ENCODE measurements around the gene NPAS2.

NPAS2 gene, protein sequence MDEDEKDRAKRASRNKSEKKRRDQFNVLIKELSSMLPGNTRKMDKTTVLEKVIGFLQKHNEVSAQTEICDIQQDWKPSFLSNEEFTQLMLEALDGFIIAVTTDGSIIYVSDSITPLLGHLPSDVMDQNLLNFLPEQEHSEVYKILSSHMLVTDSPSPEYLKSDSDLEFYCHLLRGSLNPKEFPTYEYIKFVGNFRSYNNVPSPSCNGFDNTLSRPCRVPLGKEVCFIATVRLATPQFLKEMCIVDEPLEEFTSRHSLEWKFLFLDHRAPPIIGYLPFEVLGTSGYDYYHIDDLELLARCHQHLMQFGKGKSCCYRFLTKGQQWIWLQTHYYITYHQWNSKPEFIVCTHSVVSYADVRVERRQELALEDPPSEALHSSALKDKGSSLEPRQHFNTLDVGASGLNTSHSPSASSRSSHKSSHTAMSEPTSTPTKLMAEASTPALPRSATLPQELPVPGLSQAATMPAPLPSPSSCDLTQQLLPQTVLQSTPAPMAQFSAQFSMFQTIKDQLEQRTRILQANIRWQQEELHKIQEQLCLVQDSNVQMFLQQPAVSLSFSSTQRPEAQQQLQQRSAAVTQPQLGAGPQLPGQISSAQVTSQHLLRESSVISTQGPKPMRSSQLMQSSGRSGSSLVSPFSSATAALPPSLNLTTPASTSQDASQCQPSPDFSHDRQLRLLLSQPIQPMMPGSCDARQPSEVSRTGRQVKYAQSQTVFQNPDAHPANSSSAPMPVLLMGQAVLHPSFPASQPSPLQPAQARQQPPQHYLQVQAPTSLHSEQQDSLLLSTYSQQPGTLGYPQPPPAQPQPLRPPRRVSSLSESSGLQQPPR

DNA sequence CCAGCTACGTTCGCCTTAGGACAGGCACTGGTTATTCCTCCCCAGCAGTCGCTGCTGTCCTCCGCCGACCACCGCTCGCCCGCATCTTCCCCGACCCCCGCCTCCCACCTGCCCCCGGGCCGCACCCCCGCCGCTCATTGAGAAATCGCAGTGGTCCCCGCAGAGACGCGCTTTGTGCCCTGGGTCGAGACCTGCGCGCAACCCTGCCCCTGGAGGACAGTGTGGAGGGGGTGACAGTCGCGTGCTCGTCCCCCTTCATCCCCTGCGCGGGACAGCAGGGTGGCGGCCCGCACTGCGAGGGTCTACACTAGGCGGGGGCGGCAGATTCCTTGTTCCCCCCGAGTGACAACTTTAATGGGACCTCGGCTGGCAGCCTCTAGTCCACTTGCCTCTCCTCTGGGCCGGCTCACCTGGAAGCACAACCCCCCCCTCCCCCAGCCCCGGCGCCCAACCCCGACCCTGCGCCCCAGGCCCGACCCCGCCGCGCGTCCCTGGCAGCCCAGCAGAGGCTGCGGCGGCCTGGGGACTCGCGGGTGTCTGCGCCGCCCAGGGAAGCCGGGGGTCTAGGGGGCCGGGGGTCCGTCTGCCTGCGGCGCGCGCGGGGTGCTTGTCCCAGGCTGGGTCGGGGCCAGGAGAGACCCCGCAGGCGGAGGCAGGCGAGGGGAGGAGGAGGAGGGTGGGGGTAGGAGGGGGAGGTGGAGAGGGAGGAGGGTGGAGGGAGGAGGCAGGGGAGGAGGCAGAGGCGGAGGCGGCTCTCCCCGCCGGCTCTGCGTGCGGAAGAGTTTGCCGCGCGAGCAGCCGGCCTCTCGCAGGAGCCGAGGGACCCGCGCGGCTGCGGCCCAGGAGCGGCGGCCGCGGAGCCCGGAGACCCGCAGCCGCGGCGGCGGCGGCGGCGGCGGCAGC is at the start of gene NPAS2:
Gene NPAS2 (plus strand): TSS at position 770 of the 903 bp plus-strand sequence. CDS start 84,616 bp downstream, outside the sequence.
- DNase-seq: peak; percentile 16

DNA sequence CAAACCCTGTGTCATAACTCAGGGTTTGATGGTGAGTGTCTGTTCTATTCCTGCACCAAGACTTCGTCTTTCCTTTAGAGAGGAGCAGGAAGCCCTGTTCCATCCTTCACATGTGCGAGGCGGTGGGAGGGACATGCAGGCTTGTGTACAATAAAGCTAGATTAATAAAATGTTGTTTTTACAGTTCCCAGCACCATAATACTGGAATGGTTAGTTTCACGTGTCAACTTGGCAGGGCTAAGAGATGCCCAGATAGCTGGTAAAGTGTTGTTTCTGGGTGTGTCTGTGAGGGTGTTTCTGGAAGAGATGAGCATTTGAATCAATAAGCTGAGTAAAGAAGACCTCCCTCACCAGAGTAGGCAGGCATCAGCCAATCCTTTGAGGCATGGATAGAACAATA is 48.8 kb upstream of the NPAS2 start:
- no peak for DNase-seq

DNA sequence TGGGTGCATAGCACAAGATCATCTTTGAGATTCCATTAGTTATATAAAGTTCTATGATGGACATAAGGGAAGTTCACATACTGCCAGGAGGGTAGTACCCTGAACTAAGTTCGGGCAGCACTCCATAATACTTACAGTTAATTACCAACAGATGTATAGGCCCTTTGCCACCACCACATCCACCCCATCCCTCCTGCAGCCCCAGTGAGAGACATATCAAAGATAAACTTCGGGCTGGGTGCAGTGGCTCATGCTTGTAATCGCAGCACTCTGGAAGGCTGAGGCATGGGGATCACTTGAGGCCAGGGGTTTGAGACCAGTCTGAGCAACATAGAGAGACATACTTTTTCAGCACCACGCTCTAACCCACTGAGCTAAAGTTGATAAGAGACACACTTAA is 46.4 kb upstream of the NPAS2 start:
- DNase-seq: no peak

DNA sequence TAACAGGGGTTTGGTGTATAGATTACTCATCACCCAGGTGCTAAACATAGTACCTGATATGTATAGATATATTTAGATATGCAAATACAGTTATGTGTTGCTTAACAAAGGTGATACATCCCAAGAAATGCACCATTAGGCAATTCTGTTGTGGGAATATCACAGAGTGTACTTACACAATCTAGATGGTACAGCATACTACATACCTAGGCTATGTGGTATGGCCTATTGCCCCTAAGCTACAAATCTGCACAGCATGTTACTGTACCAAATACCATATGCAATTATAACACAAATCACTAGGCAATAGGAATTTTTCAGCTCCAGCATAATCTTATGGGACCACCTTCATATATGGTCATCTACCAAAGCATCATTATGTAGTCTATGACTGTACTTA is 43.5 kb upstream of the NPAS2 start:
- no peak for DNase-seq

DNA sequence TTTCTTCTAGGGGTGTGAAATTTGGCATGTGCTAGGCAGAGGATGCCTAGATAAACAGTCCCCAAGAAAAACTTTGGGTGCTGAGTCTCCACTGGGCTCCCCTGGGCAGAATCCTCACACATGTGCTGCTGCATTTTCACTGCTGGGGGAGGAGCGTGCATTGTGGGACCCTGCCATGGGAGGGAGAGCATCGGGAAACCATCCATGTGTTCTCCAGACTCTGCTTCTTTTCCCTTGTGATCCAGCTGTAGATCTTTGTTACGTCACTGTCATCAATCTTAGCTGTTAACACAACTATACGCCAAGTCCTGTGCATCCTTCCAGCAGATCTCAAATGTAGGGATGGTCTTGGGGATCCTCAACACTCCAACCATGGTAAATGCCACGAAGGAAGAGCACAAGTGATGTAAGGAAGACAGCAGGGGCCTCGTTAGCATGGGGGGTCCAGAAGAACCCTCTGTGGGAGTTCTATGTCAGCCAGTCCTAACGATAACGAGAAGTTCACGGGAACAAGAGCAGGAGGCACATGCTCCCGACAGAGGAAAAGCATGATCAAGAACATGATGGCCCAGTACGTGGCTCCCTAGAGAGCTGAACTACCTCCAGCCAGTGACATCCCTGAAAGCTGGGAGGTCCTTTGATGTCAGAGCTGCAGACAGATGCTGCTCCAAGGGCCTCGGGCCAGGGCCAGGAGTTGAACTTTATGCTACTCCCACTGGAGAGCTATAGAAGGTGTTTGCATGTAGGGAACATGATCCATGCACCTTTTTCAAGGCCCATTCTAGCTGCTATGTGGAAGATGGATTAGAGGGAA is 41.1 kb upstream of the NPAS2 start:
- no peak for DNase-seq

DNA sequence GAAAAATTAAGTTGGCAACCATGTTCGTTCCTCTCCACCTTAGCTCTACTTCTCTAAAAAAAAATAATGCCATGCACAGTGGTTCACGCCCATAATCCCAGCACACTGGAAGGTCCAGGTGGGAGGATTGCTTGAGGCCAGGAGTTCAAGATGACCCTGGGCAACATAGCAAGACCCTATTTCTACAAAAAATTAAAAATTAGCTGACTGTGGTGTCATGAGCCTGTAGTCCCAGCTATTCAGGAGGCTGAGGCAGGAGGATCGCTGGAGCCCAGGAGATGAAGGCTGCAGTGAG is 40.1 kb upstream of the NPAS2 start:
- DNase-seq: no peak

DNA sequence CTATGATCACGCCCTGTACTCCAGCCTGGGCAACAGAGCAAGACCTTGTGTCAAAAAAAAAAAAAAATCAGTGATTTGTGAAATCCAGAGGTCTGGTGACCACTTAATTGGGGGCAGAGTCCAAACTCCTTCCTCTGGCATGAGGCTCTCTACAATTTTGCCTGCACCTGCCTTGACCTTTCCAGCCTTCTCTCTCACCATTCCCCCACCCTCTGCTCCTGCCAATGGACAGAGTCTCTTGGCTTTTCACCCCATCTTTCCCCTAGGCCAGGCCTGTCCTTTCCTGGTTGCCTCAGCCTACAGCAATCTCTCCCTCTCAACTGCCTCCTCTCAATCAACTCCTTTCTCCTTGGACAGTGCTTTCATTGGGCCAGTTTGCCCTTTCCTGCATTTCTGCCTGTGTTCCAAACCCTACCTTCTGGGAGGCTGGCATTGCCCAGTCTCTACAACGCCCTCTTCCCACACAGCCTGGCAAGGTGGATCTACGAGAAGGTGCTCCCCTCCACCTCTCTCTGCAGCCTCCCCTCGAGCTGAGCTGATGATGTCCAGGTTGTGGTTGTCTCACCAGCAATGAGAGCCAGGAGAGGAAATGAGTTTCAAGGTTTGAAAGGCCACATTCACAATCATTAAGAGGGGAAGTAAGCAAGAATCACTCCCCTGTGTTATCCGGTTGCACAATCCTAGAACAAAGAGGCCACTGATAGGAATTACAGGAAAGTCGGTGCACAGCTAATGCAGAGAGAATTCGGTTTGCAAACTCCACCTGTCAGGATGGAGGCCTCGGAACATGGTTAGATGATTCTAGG is 39.5 kb upstream of the NPAS2 start:
- no peak for DNase-seq

DNA sequence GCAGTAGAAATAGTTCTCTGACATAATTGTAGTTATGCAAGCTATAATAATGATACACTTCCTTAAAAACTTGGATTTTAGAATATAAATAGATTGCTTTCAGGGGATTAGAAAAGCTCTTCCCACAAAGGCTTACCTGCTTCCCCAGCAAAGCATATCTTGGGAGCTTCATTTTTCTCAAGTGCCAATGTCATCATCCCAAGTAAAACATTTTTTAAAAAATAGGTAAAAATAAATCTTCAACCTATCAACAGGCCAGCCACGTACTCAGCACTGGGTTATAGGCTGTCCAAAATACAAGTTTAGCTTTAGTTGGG is 39.0 kb upstream of the NPAS2 start:
- DNase-seq: no peak

DNA sequence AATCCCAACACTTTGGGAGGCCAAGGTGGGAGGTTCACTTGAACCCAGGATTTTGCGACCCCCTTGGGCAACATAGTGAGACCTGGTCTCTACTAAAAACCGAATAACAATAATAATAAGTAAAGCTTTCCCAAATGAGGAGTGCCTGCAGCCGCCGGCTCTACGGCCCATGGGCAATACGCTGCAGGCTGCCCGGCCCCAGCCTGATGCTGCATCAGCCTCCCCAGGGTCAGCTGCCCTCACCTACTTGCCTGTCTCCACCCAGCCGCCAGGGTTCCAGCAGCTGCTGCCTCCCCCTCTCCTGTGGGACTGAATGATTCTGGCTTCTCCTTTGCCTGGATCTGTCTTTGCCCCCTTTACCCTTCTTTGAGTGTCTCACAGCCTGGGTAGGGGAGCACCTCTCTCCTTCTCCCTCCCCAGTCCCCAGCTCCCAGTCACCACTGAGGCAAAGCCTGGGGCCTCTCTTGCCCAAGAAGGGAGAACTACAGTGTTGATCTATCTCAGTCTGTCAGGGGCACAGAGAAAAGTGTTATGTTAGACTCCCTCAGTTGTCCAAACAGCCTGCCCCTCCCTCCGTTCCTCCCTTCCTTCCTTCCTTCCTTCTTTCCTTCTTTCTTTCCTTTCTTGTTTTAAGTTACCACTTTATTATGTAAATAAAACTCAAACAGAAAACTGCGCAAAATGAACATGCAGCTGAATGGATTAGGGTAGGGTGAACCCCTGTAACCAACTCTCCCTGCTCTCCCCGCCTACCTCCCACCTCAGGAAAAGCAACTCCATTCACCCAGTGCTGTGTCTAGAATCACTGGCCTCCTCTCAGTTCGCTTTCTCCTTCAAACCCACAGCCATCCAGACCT is 38.2 kb upstream of the NPAS2 start:
- no peak for DNase-seq

DNA sequence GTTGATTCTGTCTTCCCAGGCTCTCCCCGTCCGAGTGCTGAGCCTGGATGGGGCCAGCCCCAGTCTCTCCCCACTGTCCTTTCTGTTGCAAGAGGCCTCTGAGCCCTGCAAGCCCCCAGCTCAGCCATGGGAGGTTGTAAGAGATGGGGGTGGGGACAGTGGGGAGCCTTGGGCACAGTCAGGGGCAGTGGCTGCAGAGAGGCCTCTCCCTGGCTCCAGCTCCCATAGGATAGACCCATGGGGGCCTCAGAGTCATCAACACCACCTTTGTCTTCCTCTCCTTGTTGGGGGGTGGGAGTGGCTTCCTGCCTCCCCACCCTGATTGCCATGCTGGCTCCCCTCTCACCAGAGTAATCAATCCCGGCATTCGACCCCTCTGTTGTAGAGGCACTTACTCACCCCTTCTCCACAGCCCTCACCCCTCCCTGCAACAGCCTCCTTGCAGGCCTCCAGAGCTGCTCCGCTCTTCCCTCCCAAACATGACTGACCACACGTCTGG is 37.5 kb upstream of the NPAS2 start:
- no peak for DNase-seq

DNA sequence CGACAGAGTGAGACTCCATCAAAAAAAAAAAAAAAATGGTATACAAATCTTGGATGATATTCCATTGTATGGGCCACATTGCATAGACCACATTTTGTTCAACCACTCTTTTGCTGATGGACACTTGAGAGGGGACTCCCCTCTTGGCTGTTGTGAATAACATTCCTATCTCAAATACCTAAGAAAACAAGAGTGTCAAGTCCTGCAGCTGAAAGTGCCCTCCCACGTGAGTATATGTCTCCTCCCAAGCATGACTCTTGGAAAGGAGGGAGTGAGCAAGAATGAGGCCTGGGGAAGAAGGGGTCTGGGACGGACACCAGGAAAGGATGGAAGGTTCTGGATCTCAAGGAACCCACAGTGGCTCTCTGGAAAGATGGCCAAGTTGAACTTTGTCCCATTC is 36.0 kb upstream of the NPAS2 start:
- no peak for DNase-seq

DNA sequence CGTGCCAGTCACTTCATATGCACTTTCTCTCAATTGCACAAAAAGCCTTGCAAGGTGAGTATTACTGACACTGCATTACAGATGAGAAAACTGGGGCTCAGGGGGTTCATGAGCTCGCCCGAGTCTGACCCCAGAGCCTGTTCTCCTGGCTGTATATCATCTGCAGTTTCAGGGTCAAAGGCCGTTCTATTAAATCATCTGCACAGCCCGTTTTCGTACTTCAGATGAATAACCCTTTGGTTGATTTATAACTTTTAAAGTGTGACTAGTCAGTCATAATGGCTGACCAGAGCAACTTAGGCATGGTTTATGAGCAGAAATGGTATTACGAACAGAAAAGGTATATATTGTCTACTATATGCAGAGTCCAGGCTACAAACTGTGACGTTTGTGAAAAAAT is 35.3 kb upstream of the NPAS2 start:
- DNase-seq: no peak

DNA sequence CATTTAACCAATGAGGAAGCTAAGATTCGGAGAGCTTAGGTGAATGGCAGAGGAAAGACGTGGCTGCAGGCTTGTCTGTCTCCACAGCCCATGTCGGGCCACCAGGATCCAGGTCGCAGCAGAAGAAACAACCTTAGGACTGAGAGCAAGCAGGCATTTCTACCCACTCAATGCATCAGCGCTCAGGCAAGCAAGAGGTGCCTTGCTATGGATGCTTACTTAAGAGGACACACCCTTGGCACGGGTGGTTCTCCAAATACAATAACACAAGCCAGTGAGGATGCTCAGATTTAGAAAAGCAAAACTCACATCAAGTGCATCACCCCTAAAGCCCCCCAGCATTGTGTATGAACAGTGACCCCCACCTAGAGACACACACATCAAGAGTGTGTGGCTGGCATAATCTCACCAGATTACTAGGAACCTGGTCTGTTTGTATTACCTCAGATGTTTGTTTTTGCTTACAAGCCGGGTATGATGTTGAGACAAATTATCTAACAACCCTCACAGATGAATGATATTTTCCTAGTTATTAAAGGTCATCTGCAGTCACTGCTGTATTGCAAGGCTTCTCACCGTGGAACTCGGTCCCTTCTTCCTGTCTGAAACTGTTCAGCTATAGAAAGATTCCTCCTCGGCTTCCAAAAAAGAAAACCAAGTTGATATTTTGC is 34.2 kb upstream of the NPAS2 start:
- DNase-seq: no peak

DNA sequence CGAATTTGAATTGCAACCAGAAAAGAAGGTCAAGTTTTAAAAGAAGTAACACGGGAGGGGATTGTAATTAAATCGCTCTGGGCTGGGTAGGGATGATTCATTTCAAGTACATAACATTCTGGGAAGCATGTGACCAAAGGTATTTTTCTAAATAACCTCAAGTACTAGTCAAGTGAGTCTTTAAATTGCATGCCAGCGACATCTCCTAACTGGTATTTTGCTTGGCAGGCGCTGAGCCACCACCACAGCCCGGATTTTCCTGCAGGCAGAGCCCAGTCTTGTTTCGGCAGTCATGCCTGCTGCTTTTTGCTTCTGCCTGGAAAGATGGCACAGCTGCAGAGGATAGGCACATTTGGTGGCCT is 33.7 kb upstream of the NPAS2 start:
- DNase-seq: no peak

DNA sequence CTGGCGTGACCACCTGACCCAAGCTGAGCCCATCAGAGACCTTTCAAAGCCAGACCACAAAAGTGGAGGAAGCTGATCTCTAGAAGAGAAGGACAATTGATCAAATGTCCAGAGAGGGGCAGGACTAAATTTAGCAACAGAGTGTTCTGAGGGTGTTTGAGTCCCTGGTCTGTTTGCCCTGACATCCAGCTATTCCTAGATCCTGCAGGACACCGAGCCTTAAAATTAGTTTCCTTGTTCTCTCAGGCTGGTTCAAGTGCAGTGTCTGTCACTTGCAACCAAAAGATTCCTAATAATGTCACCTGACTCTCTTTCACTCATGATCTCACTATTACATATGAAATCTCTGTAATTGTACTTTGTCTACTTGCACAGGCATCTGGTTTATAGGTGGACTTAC is 33.0 kb upstream of the NPAS2 start:
- DNase-seq: no peak

DNA sequence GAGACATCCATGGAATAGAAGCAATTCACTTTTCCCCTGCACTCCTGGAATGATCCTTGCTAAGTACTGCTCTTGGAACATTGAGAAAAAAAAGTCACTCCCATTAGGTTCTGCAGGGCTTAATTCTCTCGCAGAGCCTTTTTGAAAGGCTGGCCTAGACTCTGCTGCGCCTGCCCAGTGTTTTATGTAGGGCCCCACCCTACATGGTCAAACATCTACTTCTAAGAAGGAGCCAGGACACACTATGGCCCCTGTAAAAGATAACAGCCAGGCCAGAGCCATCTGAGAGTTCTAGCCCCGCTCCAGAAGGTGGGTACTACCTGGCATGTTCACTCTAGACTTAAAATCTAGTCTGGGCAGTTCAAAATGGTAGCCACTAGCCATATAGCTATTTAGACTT is 30.6 kb upstream of the NPAS2 start:
- DNase-seq: no peak

DNA sequence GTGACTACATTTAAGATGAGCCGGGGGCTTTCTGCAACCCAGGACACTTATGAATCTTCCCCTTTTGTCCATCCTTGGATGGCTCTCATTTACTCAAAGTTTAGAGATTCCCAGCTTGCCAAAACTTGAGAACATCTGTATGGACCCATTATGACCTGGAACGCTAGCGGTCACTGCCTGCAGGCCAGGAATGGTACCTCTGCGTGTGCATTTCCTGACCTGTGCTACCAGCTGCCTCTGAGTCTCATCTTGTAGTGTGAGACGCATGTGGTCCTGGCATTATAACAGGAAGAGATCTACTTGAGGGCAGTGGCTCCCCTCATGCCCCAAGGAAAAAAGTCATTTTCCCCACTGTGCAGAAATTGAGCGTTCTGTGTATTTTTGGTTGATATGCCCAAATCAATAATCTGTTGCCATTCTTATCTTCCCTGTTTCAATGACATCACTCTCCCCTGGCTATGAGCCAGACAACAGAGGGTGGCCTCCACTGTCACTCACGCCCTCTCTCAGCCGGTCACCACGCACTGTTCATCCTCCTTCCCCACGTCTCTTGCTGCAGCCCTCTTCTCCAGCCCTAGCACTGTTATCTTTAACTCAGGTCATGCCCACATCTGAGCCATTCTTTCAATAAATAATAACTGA is 28.5 kb upstream of the NPAS2 start:
- no peak for DNase-seq

DNA sequence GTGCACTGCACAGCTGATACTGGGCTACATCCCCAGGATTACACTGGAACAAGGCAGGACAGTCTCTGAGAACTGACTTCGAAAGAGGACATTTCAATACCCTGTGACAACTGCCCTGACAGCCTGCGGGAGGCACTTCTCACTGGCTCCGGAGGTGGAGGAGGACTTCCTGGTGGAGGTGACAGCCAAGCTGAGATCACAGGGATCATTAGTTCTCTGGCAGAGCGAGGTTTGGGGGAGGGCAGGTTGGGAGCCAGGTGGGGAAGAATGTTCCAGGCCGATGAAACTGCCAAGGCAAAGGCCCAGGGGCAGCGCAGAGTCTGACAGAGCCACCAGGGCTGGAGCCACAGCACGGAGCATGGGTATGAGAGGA is 28.0 kb upstream of the NPAS2 start:
- no peak for DNase-seq

DNA sequence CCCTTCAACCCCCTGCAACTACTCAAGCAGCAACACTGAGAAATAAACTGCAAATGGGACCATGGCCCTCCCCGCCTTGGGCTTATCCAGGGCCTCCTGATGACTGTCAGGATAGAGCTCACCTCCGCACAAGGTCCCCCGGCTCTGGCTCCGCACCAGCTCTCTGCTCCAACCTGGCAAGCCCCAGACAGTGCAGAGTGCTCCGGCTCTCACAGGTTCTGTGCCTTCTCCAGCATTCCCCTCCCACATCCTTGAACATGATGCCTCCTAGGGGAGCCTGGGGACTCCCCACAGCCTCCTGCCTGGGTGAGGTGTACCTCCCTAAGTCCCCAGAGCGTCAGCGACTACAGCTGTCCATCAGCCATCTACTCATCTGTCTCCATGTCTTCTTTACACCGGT is 26.7 kb upstream of the NPAS2 start:
- DNase-seq: no peak

DNA sequence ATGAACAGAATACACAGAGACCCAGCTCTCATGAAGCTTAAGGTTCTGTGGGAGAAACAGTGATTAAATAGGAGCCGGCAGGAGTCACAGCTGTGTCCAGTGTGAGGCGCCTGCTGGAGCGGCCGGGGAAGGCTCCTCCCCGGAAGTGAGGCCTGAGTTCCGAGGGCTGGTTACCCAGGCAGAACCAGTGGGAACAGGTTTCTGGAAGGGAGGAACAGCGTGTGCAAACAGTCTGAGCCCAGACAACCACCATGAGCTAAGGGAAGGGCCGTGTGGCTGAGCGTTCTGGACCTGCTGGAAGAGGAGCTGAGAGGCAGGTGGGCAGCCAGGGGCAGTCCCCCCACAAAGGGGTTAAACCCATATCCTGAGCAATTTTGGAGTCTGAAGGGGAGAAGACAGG is 26.0 kb upstream of the NPAS2 start:
- DNase-seq: no peak

Data from activated CD4-positive, alpha-beta T cell treated with anti-CD3 and anti-CD28 coated beads, Interleukin-2, Interleukin-6, amounts not matched to agents 100 ng/mL and 50 ng/mL, durations not matched to agents 16 hours and 8 hours (primary cell).